Iris pigment epithelial cell (primary cell): Measurements from ENCODE around the gene LCE1E.
A peak's percentile ranks its signal among the peaks of the same experiment; 100 is the strongest.

Experiments used
- DNase-seq: peaks from one replicate; pipeline ENCODE4 v3.0.0-alpha.2; 2011; ENCODE audit warnings: low read depth

LCE1E gene

GRCh38 chr1:152786077-152786476 is at the start of gene LCE1E:
Gene LCE1E, plus strand, starts transcription at chr1:152786257. Its CDS starts 1,043 bp downstream, at chr1:152787300.
- no peak for DNase-seq

GRCh38 chr1:152737997-152738396 is 48.1 kb upstream of the LCE1E start:
- DNase-seq = no peak

- no peak for DNase-seq
Measured at GRCh38 chr1:152739841-152740240, 46.2 kb upstream of the LCE1E start.

GRCh38 chr1:152741656-152742055 is 44.4 kb upstream of the LCE1E start:
- DNase-seq = no peak

GRCh38 chr1:152743371-152744145 is 42.5 kb upstream of the LCE1E start:
- no peak for DNase-seq

GRCh38 chr1:152745289-152745704 is 40.8 kb upstream of the LCE1E start:
- no peak for DNase-seq

GRCh38 chr1:152745765-152746444 is 40.2 kb upstream of the LCE1E start:
- no peak for DNase-seq

GRCh38 chr1:152747831-152748230 is 38.2 kb upstream of the LCE1E start:
- no peak for DNase-seq

- peak; percentile 9 for DNase-seq
Measured at GRCh38 chr1:152752225-152752624, 33.8 kb upstream of the LCE1E start.

- no peak for DNase-seq
Measured at GRCh38 chr1:152753586-152753985, 32.5 kb upstream of the LCE1E start.

GRCh38 chr1:152756872-152757271 is 29.2 kb upstream of the LCE1E start:
- DNase-seq = no peak

- no peak for DNase-seq
Measured at GRCh38 chr1:152757747-152758146, 28.3 kb upstream of the LCE1E start, which contains the start of gene KPRP. Gene KPRP, plus strand, starts transcription at chr1:152758025. Its CDS starts 1,564 bp downstream, at chr1:152759589.

GRCh38 chr1:152758636-152759035 is 27.4 kb upstream of the LCE1E start:
- DNase-seq = no peak

GRCh38 chr1:152759453-152760173 is 26.4 kb upstream of the LCE1E start:
- DNase-seq = no peak

- no peak for DNase-seq
Measured at GRCh38 chr1:152760551-152761190, 25.4 kb upstream of the LCE1E start.

GRCh38 chr1:152761609-152762213 is 24.3 kb upstream of the LCE1E start:
- no peak for DNase-seq

- no peak for DNase-seq
Measured at GRCh38 chr1:152768847-152769533, 17.1 kb upstream of the LCE1E start.

GRCh38 chr1:152770411-152770810 is 15.6 kb upstream of the LCE1E start:
- DNase-seq = no peak

- no peak for DNase-seq
Measured at GRCh38 chr1:152774875-152775274, 11.2 kb upstream of the LCE1E start, which contains the start of gene LCE1F. Gene LCE1F, plus strand, starts transcription at chr1:152775140. Its CDS starts 1,232 bp downstream, at chr1:152776372.

GRCh38 chr1:152776361-152776760 is 9.7 kb upstream of the LCE1E start:
- DNase-seq = no peak

GRCh38 chr1:152777510-152778137 is 8.4 kb upstream of the LCE1E start:
- DNase-seq = no peak
